DND-41 (cell line): ENCODE results near the gene MICAL2.

Source experiments
- ATAC-seq: fragments of 200-7000 bp; cut with Tn5 transposase; 3 replicates; pipeline ENCODE4 v1.9.1; 2021; ENCODE audit warnings: low read depth; ENCODE audit not compliant: insufficient read depth
- DNase-seq: peaks from one replicate; pipeline ENCODE4 v3.0.0-alpha.2; 2020
- H2AFZ ChIP-seq: 2 replicates; pipeline ENCODE4 v1.6.0; 2012; ENCODE audit warnings: low read depth, low read length
- H3K27ac ChIP-seq: 2 replicates; pipeline ENCODE4 v1.5.1; 2012; ENCODE audit warnings: low read length, inconsistent platforms
- H3K27me3 ChIP-seq: fragments of 200-600 bp; sonication (generic); 2 replicates; pipeline ENCODE4 v1.6.0; 2012; ENCODE audit warnings: low read length, mild to moderate bottlenecking, inconsistent platforms; ENCODE audit not compliant: insufficient read depth, poor library complexity
- H3K36me3 ChIP-seq: 2 replicates; pipeline ENCODE4 v1.5.1; 2012; ENCODE audit warnings: low read length, inconsistent platforms; ENCODE audit not compliant: insufficient read depth
- H3K4me1 ChIP-seq: 2 replicates; pipeline ENCODE4 v1.5.1; 2012; ENCODE audit warnings: mild to moderate bottlenecking, low read length; ENCODE audit not compliant: insufficient read depth
- H3K4me2 ChIP-seq: 2 replicates; pipeline ENCODE4 v1.6.0; 2012; ENCODE audit warnings: mild to moderate bottlenecking, moderate library complexity, low read length, inconsistent platforms; ENCODE audit not compliant: insufficient read depth
- H3K4me3 ChIP-seq, 2 experiments: fragments of 200-600 bp in 1 of 2; shearing (Covaris generic) in 1 of 2; 2 replicates each; pipeline ENCODE4 v1.5.1; 2012 to 2016; ENCODE audit warnings: inconsistent platforms in 2 of 2, low read length in 2 of 2, mild to moderate bottlenecking in 2 of 2, low read depth in 1 of 2, moderate library complexity in 1 of 2
- H3K79me2 ChIP-seq: 2 replicates; pipeline ENCODE4 v1.6.0; 2012; ENCODE audit warnings: low read length, inconsistent platforms; ENCODE audit not compliant: insufficient read depth
- H3K9ac ChIP-seq: 2 replicates; pipeline ENCODE4 v1.6.0; 2012; ENCODE audit warnings: low read depth, mild to moderate bottlenecking, inconsistent platforms, low read length, moderate library complexity
- H3K9me3 ChIP-seq: 2 replicates; pipeline ENCODE4 v1.5.1; 2012; ENCODE audit warnings: low read length, moderate library complexity, mild to moderate bottlenecking, inconsistent platforms; ENCODE audit not compliant: insufficient read depth, severe bottlenecking
- H4K20me1 ChIP-seq: 2 replicates; pipeline ENCODE4 v1.6.0; 2012; ENCODE audit warnings: low read length; ENCODE audit not compliant: insufficient read depth
- EZH2 ChIP-seq: IDR thresholded peaks from 3 replicates; pipeline ENCODE4 v1.6.1; 2012; ENCODE audit warnings: borderline replicate concordance, low read depth, mild to moderate bottlenecking, moderate library complexity, low read length, inconsistent platforms; ENCODE audit not compliant: severe bottlenecking
- TF ChIP-seq, protein P1 (sequence below): IDR thresholded peaks from 2 replicates; pipeline ENCODE4 v1.5.1; 2012; ENCODE audit warnings: borderline replicate concordance, low read length, moderate library complexity, mild to moderate bottlenecking; ENCODE audit not compliant: poor library complexity, severe bottlenecking; ENCODE audit errors: extremely low read depth

The MICAL2 gene

DNA sequence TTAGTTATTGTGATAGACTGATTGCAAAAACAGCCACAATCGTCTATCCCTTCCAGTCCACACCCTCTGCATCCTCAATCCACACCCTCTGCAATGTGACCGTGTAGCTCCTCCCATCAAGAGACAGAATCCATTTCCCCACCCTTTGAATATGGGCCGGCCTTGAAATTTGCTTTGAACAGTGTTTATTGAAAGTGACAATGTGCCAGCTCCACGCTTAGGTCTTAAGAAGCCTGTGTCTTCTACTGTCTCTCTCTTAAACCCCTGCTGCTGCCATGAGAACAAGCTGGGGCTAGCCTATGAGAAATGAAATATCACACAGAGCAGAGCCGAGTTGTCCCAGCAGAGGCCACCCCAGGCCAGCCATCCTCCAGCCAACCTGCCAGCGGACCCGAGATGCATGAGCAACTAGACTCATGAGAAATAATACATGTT is 22.3 kb upstream of the MICAL2 start:
- H4K20me1 ChIP-seq = no peaks in the 10 kb centered on the region
- H3K4me2 ChIP-seq = no peak overlapping the region
- no peak overlapping the region for H3K27ac ChIP-seq
- H2AFZ ChIP-seq = no peak overlapping the region
- no peak overlapping the region for H3K4me3 ChIP-seq
- ATAC-seq (no peak; the same call in 2 of the 3 replicates), DNase-seq (no peak)
- no peaks in the 10 kb centered on the region for H3K27me3 ChIP-seq
- no peaks in the 10 kb centered on the region for H3K9me3 ChIP-seq
- H3K4me1 ChIP-seq = peaks cover 29% of the 10 kb centered on the region
- no peaks in the 10 kb centered on the region for H3K36me3 ChIP-seq
- no peak for TF ChIP-seq EZH2
- TF ChIP-seq, protein P1, sequence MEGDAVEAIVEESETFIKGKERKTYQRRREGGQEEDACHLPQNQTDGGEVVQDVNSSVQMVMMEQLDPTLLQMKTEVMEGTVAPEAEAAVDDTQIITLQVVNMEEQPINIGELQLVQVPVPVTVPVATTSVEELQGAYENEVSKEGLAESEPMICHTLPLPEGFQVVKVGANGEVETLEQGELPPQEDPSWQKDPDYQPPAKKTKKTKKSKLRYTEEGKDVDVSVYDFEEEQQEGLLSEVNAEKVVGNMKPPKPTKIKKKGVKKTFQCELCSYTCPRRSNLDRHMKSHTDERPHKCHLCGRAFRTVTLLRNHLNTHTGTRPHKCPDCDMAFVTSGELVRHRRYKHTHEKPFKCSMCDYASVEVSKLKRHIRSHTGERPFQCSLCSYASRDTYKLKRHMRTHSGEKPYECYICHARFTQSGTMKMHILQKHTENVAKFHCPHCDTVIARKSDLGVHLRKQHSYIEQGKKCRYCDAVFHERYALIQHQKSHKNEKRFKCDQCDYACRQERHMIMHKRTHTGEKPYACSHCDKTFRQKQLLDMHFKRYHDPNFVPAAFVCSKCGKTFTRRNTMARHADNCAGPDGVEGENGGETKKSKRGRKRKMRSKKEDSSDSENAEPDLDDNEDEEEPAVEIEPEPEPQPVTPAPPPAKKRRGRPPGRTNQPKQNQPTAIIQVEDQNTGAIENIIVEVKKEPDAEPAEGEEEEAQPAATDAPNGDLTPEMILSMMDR = peak; percentile 10
- H3K9ac ChIP-seq = no peak overlapping the region
- H3K79me2 ChIP-seq = no peaks in the 10 kb centered on the region

DNA sequence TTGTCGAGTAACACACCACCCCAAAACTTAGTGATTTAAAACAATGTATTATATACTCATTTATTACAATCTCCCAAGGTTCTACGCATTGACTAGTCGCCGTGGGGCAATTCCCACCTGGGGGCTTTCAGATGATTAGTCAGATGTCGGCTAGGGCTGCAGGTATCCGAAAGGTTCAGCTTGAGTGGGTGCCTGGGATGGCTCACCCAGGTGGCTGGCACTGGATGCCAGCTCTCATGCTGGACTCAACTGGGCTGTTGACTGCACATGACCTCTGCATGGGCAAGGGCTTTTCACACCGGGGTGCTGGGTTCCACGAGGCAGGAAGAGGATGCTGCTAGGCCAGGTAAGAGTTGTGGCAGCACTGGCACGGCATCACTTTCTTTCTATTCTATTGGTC is 21.9 kb upstream of the MICAL2 start:
- TF ChIP-seq, protein P1 = no peak
- TF ChIP-seq EZH2 = no peak
- Histone ChIP-seq H3K36me3 (no peaks in the 10 kb centered on the region), H3K79me2 (no peaks in the 10 kb centered on the region), H3K9me3 (no peaks in the 10 kb centered on the region), H3K4me2 (no peak overlapping the region), H4K20me1 (no peaks in the 10 kb centered on the region), H2AFZ (no peak overlapping the region), H3K27ac (no peak overlapping the region), H3K4me3 (no peak overlapping the region), H3K4me1 (peaks cover 29% of the 10 kb centered on the region), H3K9ac (no peak overlapping the region), H3K27me3 (no peaks in the 10 kb centered on the region)
- no peak for DNase-seq
- ATAC-seq = no peak

DNA sequence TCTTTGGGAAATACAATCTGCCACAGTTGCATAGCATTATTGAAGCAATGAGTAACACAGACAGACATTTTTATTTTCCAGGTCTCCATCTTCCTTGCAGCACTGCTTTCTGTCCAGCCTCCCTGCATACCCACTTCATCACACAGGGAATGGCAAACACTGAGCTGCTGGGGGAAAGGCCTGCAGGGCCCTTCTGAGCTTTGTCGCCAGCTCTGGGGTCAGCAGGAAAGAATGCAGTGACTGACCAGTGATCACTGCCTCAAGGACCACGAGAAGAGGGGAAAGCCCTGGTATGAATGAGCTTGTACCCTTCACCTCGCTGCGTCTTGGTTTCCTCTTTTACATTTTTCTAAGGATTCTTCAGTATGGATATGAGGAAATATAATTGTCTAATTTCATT is 21.3 kb upstream of the MICAL2 start:
- no peak for DNase-seq
- Histone ChIP-seq H3K36me3 (no peaks in the 10 kb centered on the region), H3K4me3 (no peak overlapping the region), H3K4me1 (peaks cover 29% of the 10 kb centered on the region), H3K27me3 (no peaks in the 10 kb centered on the region), H3K79me2 (no peaks in the 10 kb centered on the region), H3K27ac (no peak overlapping the region), H3K4me2 (no peak overlapping the region), H4K20me1 (no peaks in the 10 kb centered on the region), H3K9me3 (no peaks in the 10 kb centered on the region), H2AFZ (no peak overlapping the region), H3K9ac (no peak overlapping the region)
- no peak for ATAC-seq
- TF ChIP-seq, protein P1 = no peak
- no peak for TF ChIP-seq EZH2

DNA sequence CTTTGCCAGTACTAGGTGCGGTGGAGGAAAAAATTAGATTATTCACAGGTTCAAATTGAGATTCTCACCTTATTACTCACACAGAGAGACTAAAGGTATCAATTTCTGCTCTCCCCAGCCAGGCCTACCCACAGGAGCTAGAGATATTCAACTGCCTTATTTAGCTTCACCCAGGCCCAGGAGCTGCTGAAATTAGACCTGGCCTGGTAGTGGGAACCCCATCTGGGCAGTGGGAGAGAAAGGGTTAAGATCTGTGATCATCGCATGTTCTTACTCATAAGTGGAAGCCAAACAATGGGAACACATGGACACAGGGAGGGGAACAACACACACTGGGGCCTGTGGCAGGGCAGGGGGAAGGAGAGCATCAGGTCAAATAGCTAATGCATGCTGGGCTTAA is 20.9 kb upstream of the MICAL2 start:
- H3K27me3 ChIP-seq = no peaks in the 10 kb centered on the region
- H3K79me2 ChIP-seq = no peaks in the 10 kb centered on the region
- H4K20me1 ChIP-seq = no peaks in the 10 kb centered on the region
- no peak overlapping the region for H2AFZ ChIP-seq
- DNase-seq (no peak), ATAC-seq (no peak)
- H3K4me3 ChIP-seq = no peak overlapping the region
- no peak overlapping the region for H3K9ac ChIP-seq
- no peaks in the 10 kb centered on the region for H3K9me3 ChIP-seq
- H3K4me1 ChIP-seq = peaks cover 29% of the 10 kb centered on the region
- no peak overlapping the region for H3K4me2 ChIP-seq
- no peak overlapping the region for H3K27ac ChIP-seq
- H3K36me3 ChIP-seq = no peaks in the 10 kb centered on the region
- TF ChIP-seq, protein P1 = no peak
- no peak for TF ChIP-seq EZH2
